Esophagus squamous epithelium (tissue), 4 donors: ENCODE results near the gene PRKCE.

Source experiments
- CTCF ChIP-seq, 6 experiments: fragments of 450-650 bp in 4 of 6; fragments of 200-600 bp in 2 of 6; sonication (generic) in 2 of 6; IDR thresholded peaks; one replicate each; pipeline ENCODE4 v1.5.1; 2016 to 2019; ENCODE audit warnings: antibody characterized with exemption in 6 of 6, mild to moderate bottlenecking in 4 of 6, moderate library complexity in 4 of 6
- POLR2A ChIP-seq, 4 donors: fragments of 450-650 bp; IDR thresholded peaks; one replicate each; pipeline ENCODE4 v1.6.1; 2017; ENCODE audit warnings: antibody characterized with exemption in 4 of 4, mild to moderate bottlenecking in 4 of 4, moderate library complexity in 3 of 4

- TF ChIP-seq CTCF (IDR thresholded peaks at IDR 0.05) (no peak), POLR2A (IDR thresholded peaks at IDR 0.05) (no peak)
Measured at GRCh38 chr2:46106690-46107089, 455.2 kb downstream of the PRKCE start.
